ENCODE measurements around the gene HEXIM2. TPM values are rescaled to one million over a fixed set of nuclear protein-coding genes. Genes with fewer than 3 reads are reported as not detected.

The HEXIM2 gene
- total and polyA plus RNA-seq, 2 of the 4 experiments (the other 2 are of a cell fraction), result 4.5 to 6.1 TPM

GRCh38 chr17:45130681-45131615 lies 30.7 kb upstream of the HEXIM2 start:
- H3K4me2 ChIP-seq (ENCODE audit: low read depth, low read length), result peak overlapping the region; percentile 94
- no peak for TF ChIP-seq RFX5 (IDR thresholded peaks at IDR 0.05; ENCODE audit: low read depth, low read length)
- TF ChIP-seq NFE2L2 (IDR thresholded peaks at IDR 0.05; ENCODE audit: low read depth, low read length), result no peak
- 0 out of 2 replicates have a peak, but pooled peaks have one; percentile 6 for TF ChIP-seq CEBPB (IDR thresholded peaks at IDR 0.05; ENCODE audit: low read depth, low read length)
- TF ChIP-seq SMC3 (IDR thresholded peaks at IDR 0.05; ENCODE audit: low read depth, low read length), result no peak
- peak overlapping the region; percentile 70 for H3K27ac ChIP-seq (ENCODE audit: insufficient read depth, low read length)
- H3K14ac ChIP-seq (replicated peaks; ENCODE audit: low read depth, low read length), result peak overlapping the region; percentile 54
- H3K27me3 ChIP-seq (ENCODE audit: control insufficient read depth, insufficient read depth, low read length), result no peaks in the 10 kb centered on the region
- peak overlapping the region; percentile 90 for H3K23ac ChIP-seq (ENCODE audit: low read depth, low read length)
- intact Hi-C loops (cut with micrococcal nuclease), result loop anchor here (5.0 kb wide), 2 partner anchors 79 to 721 kb away; partner anchors contain the start of gene DCAKD
- ChIA-PET CTCF (interaction anchor here (0.6 to 1.6 kb wide), 2 partner anchors 20 to 67 kb away, joined by 3 read pairs; no protein-coding TSS in a partner anchor), POLR2A (ENCODE audit: unreplicated experiment) (no interaction called here)
- WGBS, 2 experiments (ENCODE audit: extremely low coverage in 2 of 2, insufficient read length in 1 of 2), result 96% methylated on average over 8 of the region's 17 CpGs; no CpG with 5 or more reads in 1 of the 2 experiments
- H2BK15ac ChIP-seq (ENCODE audit: low read depth, low read length), result 0 out of 3 replicates have a peak overlapping the region, but pooled peaks have one; percentile 44
- peak overlapping the region; percentile 84 for H3K4ac ChIP-seq (ENCODE audit: low read depth, low read length)
- no peaks in the 10 kb centered on the region for H3K36me3 ChIP-seq (ENCODE audit: control insufficient read depth, insufficient read depth, low read length)
- no peak overlapping the region for H3K56ac ChIP-seq (ENCODE audit: extremely low read depth, insufficient read depth, low read length)
- H3K4me1 ChIP-seq (ENCODE audit: control insufficient read depth, insufficient read depth, low read length), result peaks cover 37% of the 10 kb centered on the region
- H2BK120ac ChIP-seq (ENCODE audit: low read depth, low read length), result peak overlapping the region; percentile 42
- H3K9ac ChIP-seq (ENCODE audit: low read depth, low read length), result peak overlapping the region; percentile 65
- H2BK5ac ChIP-seq (ENCODE audit: low read depth, low read length, poor library complexity, severe bottlenecking), result peak overlapping the region; percentile 10
- peak overlapping the region; percentile 84 for H2AK9ac ChIP-seq (replicated peaks; ENCODE audit: low read depth, low read length, poor library complexity)
- peak overlapping the region; percentile 84 for H3K4me3 ChIP-seq (ENCODE audit: insufficient read depth, low read depth, low read length)
- ATAC-seq (ENCODE audit: low read depth) (no peak), DNase-seq (no peak)
- peak overlapping the region; percentile 7 to 21; a peak in 1 of 4 replicates for H4K8ac ChIP-seq (ENCODE audit: low read depth in 2 of 2, low read length in 2 of 2)
- H2AFZ ChIP-seq (replicated peaks; ENCODE audit: low read length, poor library complexity), result peak overlapping the region; percentile 86
- peak overlapping the region; percentile 55 for H4K91ac ChIP-seq (ENCODE audit: insufficient read depth, low read depth, low read length)
- no peaks in the 10 kb centered on the region for H3K9me3 ChIP-seq (ENCODE audit: control insufficient read depth, insufficient read depth, low read length)
- peaks cover 34 to 60% of the 10 kb centered on the region in 2 experiments for H3K79me1 ChIP-seq (ENCODE audit: low read depth in 1 of 2, low read length in 2 of 2)
- no peak overlapping the region for H3K18ac ChIP-seq (ENCODE audit: low read depth, low read length)
- H2BK20ac ChIP-seq (ENCODE audit: low read depth, low read length), result peak overlapping the region; percentile 52
- H4K20me1 ChIP-seq (ENCODE audit: insufficient read depth, low read length), result peaks cover 9% of the 10 kb centered on the region; the same call in 1 of the 2 replicates
- H3K9me1 ChIP-seq (ENCODE audit: insufficient read depth, low read length), result peaks cover 26% of the 10 kb centered on the region
- H4K5ac ChIP-seq (ENCODE audit: low read depth, low read length), result peak overlapping the region; percentile 1; the same call in 1 of the 2 replicates
- no TSS peak for BruUV-seq (replicated peaks)
- H2AK5ac ChIP-seq (ENCODE audit: low read depth, low read length), result peak overlapping the region; percentile 90
- in situ Hi-C loops (cut with MboI; ENCODE audit: low sequenced_read_pairs), result no loop called here
- dilution Hi-C loops (cut with HindIII; ENCODE audit: low sequenced_read_pairs, unreplicated experiment), result no loop called here

Measured in IMR-90 (cell line).